ENCODE measurements around the gene STX1B.

DNA sequence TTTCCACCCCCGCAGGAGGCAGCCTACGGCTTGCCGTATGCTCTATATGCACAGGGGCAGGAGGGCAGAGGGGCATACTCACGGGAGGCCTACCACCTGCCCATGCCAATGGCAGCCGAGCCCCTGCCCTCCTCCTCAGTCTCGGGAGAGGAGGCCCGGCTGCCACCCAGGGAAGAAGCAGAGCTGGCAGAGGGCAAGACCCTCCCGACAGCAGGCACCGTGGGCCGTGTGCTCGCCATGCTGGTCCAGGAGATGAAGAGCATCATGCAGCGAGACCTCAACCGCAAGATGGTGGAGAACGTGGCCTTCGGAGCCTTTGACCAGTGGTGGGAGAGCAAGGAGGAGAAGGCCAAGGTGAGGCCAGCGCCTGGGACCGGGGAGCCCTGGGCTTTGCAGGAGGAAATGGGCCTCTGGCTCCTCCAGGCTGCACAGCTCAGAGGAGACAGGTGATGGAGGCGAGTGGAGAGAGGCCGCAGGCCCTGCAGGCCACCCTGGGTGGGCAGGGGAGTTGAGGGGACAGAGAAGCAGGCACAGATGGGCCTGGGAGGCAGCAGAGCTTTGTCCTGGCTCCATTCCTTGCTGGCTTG, 44.3 kb downstream of the STX1B start:
- TF ChIP-seq, protein P1, sequence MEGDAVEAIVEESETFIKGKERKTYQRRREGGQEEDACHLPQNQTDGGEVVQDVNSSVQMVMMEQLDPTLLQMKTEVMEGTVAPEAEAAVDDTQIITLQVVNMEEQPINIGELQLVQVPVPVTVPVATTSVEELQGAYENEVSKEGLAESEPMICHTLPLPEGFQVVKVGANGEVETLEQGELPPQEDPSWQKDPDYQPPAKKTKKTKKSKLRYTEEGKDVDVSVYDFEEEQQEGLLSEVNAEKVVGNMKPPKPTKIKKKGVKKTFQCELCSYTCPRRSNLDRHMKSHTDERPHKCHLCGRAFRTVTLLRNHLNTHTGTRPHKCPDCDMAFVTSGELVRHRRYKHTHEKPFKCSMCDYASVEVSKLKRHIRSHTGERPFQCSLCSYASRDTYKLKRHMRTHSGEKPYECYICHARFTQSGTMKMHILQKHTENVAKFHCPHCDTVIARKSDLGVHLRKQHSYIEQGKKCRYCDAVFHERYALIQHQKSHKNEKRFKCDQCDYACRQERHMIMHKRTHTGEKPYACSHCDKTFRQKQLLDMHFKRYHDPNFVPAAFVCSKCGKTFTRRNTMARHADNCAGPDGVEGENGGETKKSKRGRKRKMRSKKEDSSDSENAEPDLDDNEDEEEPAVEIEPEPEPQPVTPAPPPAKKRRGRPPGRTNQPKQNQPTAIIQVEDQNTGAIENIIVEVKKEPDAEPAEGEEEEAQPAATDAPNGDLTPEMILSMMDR (conservative IDR thresholded peaks at IDR 0.05) = no peak
- no peak for TF ChIP-seq EZH2 (IDR thresholded peaks at IDR 0.05; ENCODE audit: low read depth)
